Liver (tissue), 9 donors: ENCODE results near the gene B4GALT6. TPM values are rescaled to one million over a fixed set of nuclear protein-coding genes. Genes with fewer than 3 reads are reported as not detected.

Source experiments
- DNase-seq: peaks from one replicate; pipeline ENCODE4 v3.0.0-alpha.2; 2017; ENCODE audit warnings: low spot score
- H3K27ac ChIP-seq, 2 donors: one replicate each; pipeline ENCODE4 v1.7.0; 2013; ENCODE audit warnings: inconsistent platforms in 2 of 2, low read length in 2 of 2, control low read depth in 1 of 2, low read depth in 1 of 2, mild to moderate bottlenecking in 1 of 2
- H3K27me3 ChIP-seq, 4 donors: one replicate each; pipeline versions ENCODE4 v1.6.1 to v1.7.0; 2013; ENCODE audit warnings: low read length in 3 of 4, inconsistent platforms in 1 of 4, mild to moderate bottlenecking in 1 of 4, moderate library complexity in 1 of 4; ENCODE audit not compliant: control insufficient read depth in 4 of 4, insufficient read depth in 4 of 4
- H3K36me3 ChIP-seq, 4 donors: one replicate each; pipeline versions ENCODE4 v1.6.1 to v1.7.0; 2013; ENCODE audit warnings: low read length in 3 of 4, mild to moderate bottlenecking in 3 of 4, low read depth in 1 of 4, moderate library complexity in 1 of 4; ENCODE audit not compliant: control insufficient read depth in 4 of 4, insufficient read depth in 3 of 4
- H3K4me1 ChIP-seq, 4 donors: one replicate each; pipeline versions ENCODE4 v1.6.1 to v1.7.0; 2013; ENCODE audit warnings: low read length in 3 of 4, mild to moderate bottlenecking in 3 of 4, moderate library complexity in 1 of 4; ENCODE audit not compliant: control insufficient read depth in 4 of 4, insufficient read depth in 4 of 4
- H3K4me3 ChIP-seq, 3 donors: one replicate each; pipeline versions ENCODE4 v1.6.1 to v1.7.0; 2013; ENCODE audit warnings: low read length in 3 of 3, control low read depth in 1 of 3, low read depth in 1 of 3, mild to moderate bottlenecking in 1 of 3
- H3K9ac ChIP-seq, 2 donors: one replicate each; pipeline ENCODE4 v1.7.0; 2013; ENCODE audit warnings: low read length in 2 of 2, mild to moderate bottlenecking in 2 of 2, moderate library complexity in 2 of 2, control low read depth in 1 of 2, low read depth in 1 of 2
- H3K9me3 ChIP-seq, 4 donors: one replicate each; pipeline versions ENCODE4 v1.6.1 to v1.7.0; 2013; ENCODE audit warnings: low read length in 3 of 4; ENCODE audit not compliant: control insufficient read depth in 4 of 4
- ATF3 ChIP-seq: IDR thresholded peaks from 2 replicates; pipeline ENCODE4 v1.6.1; 2016; ENCODE audit warnings: antibody characterized with exemption
- EGR1 ChIP-seq, 2 donors: IDR thresholded peaks; 2 replicates each; pipeline ENCODE4 v1.6.1; 2016 to 2018; ENCODE audit warnings: antibody characterized with exemption in 2 of 2, low read depth in 2 of 2
- FOXA1 ChIP-seq: IDR thresholded peaks from 2 replicates; pipeline ENCODE4 v1.6.1; 2016; ENCODE audit warnings: antibody characterized with exemption
- FOXA2 ChIP-seq: IDR thresholded peaks from 2 replicates; pipeline ENCODE4 v1.6.1; 2016; ENCODE audit warnings: antibody characterized with exemption
- GABPA ChIP-seq, 2 donors: IDR thresholded peaks in 1 of 2; conservative IDR thresholded peaks in 1 of 2; 2 replicates each; pipeline ENCODE4 v1.6.1; 2016; ENCODE audit warnings: antibody characterized with exemption in 2 of 2, mild to moderate bottlenecking in 1 of 2, moderate library complexity in 1 of 2
- HNF4A ChIP-seq, 2 donors: conservative IDR thresholded peaks; 2 replicates each; pipeline ENCODE4 v1.6.1; 2016; ENCODE audit warnings: antibody characterized with exemption in 2 of 2, mild to moderate bottlenecking in 2 of 2
- HNF4G ChIP-seq: IDR thresholded peaks from 2 replicates; pipeline ENCODE4 v1.6.1; 2016; ENCODE audit warnings: antibody characterized with exemption
- JUND ChIP-seq, 2 donors: IDR thresholded peaks; 2 replicates each; pipeline ENCODE4 v1.6.1; 2016; ENCODE audit warnings: antibody characterized with exemption in 2 of 2
- MAX ChIP-seq: IDR thresholded peaks from 2 replicates; pipeline ENCODE4 v1.6.1; 2016; ENCODE audit warnings: antibody characterized with exemption
- NR2F2 ChIP-seq: IDR thresholded peaks from 2 replicates; pipeline ENCODE4 v1.6.1; 2016; ENCODE audit warnings: antibody characterized with exemption
- RAD21 ChIP-seq, 2 donors: IDR thresholded peaks; 2 replicates each; pipeline ENCODE4 v1.6.1; 2016; ENCODE audit warnings: antibody characterized with exemption in 2 of 2, mild to moderate bottlenecking in 2 of 2
- REST ChIP-seq: IDR thresholded peaks from 2 replicates; pipeline ENCODE4 v1.6.1; 2016; ENCODE audit warnings: antibody characterized with exemption, mild to moderate bottlenecking
- RXRA ChIP-seq, 2 donors: IDR thresholded peaks; 2 replicates each; pipeline ENCODE4 v1.6.1; 2017 to 2018; ENCODE audit warnings: antibody characterized with exemption in 2 of 2, mild to moderate bottlenecking in 1 of 2
- SP1 ChIP-seq: IDR thresholded peaks from 2 replicates; pipeline ENCODE4 v1.6.1; 2018; ENCODE audit warnings: antibody characterized with exemption, mild to moderate bottlenecking
- TAF1 ChIP-seq: conservative IDR thresholded peaks from 2 replicates; pipeline ENCODE4 v1.6.1; 2016; ENCODE audit warnings: antibody characterized with exemption, mild to moderate bottlenecking
- YY1 ChIP-seq: IDR thresholded peaks from 2 replicates; pipeline ENCODE4 v1.6.1; 2016; ENCODE audit warnings: antibody characterized with exemption, mild to moderate bottlenecking
- ZBTB33 ChIP-seq: IDR thresholded peaks from 2 replicates; pipeline ENCODE4 v1.6.1; 2016; ENCODE audit warnings: antibody characterized with exemption
- WGBS: extraction: QIAGEN DNeasy Blood & Tissue Kit; methylation state at CpG from one replicate; pipeline ENCODE4 v1.1.7; 2013; 5-methylcytosine and 5-hydroxymethylcytosine counted together
- polyA plus RNA-seq, 2 donors: library from polyadenylated mRNA; stranded (reverse) in 1 of 2; unstranded in 1 of 2; fragments of 200-250 nt in 1 of 2; fragments of >200 nt in 1 of 2; fragmentation: Nextera tagmentation in 1 of 2; extraction: Ambion mirVana in 1 of 2; gene quantifications; one replicate each; pipeline versions ENCODE4 v1.2.1 to v1.2.3, GENCODE V29; 2013 to 2015
- total RNA-seq, 2 donors: library from RNA; depleted of rRNA; stranded (reverse); fragments of >200 nt; gene quantifications; one replicate each; pipeline ENCODE4 v1.2.3, GENCODE V29; 2014
- TF ChIP-seq, protein P1 (sequence below): fragments of 150-350 bp; IDR thresholded peaks from 2 replicates; pipeline ENCODE4 v1.5.1; 2017; ENCODE audit warnings: improper control_type of control experiment, low read depth, low read length; ENCODE audit not compliant: missing input control
- donor health status: healthy.
- donor health status: healthy.
- donor health status: healthy.
- donor health status: healthy.
- donor health status: healthy.

B4GALT6 gene
- total and polyA plus RNA-seq, 4 donors: 0.48 to 4.2 (median 0.61) TPM

- Histone ChIP-seq H3K9me3 (no peaks in the 10 kb centered on the region), H3K36me3 (no peaks in the 10 kb centered on the region), H3K4me3 (no peak overlapping the region), H3K4me1 (peaks cover 5 to 53% (median 42%) of the 10 kb centered on the region in 4 donors), H3K27ac (no peak overlapping the region), H3K27me3 (no peaks in the 10 kb centered on the region), H3K9ac (no peak overlapping the region)
- 25% methylated on average over 1 of the region's 1 CpG for WGBS
- TF ChIP-seq HNF4G: peak; percentile 33
- TF ChIP-seq ATF3: peak; percentile 73
- TF ChIP-seq HNF4A (conservative IDR thresholded peaks at IDR 0.05): peak; percentile 72 to 78
- TF ChIP-seq REST: peak; percentile 44
- no peak for TF ChIP-seq FOXA1
- no peak for TF ChIP-seq ZBTB33
- peak; percentile 26 to 32 for TF ChIP-seq JUND (IDR thresholded peaks at IDR 0.05)
- TF ChIP-seq NR2F2: no peak
- TF ChIP-seq RAD21 (IDR thresholded peaks at IDR 0.05): peak in 1 of 2 donors; percentile 30
- TF ChIP-seq TAF1: no peak
- no peak for TF ChIP-seq GABPA (IDR thresholded peaks at IDR 0.05 in 1 of 2, conservative IDR thresholded peaks at IDR 0.05 in 1 of 2)
- TF ChIP-seq MAX: peak; percentile 35
- TF ChIP-seq YY1: no peak
- peak; percentile 62 for TF ChIP-seq SP1
- TF ChIP-seq, protein P1, sequence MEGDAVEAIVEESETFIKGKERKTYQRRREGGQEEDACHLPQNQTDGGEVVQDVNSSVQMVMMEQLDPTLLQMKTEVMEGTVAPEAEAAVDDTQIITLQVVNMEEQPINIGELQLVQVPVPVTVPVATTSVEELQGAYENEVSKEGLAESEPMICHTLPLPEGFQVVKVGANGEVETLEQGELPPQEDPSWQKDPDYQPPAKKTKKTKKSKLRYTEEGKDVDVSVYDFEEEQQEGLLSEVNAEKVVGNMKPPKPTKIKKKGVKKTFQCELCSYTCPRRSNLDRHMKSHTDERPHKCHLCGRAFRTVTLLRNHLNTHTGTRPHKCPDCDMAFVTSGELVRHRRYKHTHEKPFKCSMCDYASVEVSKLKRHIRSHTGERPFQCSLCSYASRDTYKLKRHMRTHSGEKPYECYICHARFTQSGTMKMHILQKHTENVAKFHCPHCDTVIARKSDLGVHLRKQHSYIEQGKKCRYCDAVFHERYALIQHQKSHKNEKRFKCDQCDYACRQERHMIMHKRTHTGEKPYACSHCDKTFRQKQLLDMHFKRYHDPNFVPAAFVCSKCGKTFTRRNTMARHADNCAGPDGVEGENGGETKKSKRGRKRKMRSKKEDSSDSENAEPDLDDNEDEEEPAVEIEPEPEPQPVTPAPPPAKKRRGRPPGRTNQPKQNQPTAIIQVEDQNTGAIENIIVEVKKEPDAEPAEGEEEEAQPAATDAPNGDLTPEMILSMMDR: no peak
- peak; percentile 68 to 77 for TF ChIP-seq RXRA (IDR thresholded peaks at IDR 0.05)
- TF ChIP-seq FOXA2: no peak
- TF ChIP-seq EGR1 (IDR thresholded peaks at IDR 0.05; ENCODE audit: low read depth in 2 of 2): no peak
- no peak for DNase-seq
Observed at GRCh38 chr18:31574359-31574758, 110.0 kb downstream of the B4GALT6 start.

Other genes with a start within 250 kb of the B4GALT6 start
- not detected for gene DSG3, start 236.8 kb downstream of the B4GALT6 start, total RNA-seq
- gene DSG3, start 236.8 kb downstream of the B4GALT6 start, polyA plus RNA-seq: not detected
- gene DSG2, start 186.4 kb downstream of the B4GALT6 start, total RNA-seq: 10 to 100 TPM; 11.6 to 13.9 TPM
- gene DSG2, start 186.4 kb downstream of the B4GALT6 start, polyA plus RNA-seq: 1 to 10 TPM; 5.4 to 7.5 TPM
- 100 to 1,000 TPM; 295 to 600 TPM for gene TTR, start 92.7 kb downstream of the B4GALT6 start, total RNA-seq
- 1,000 to 10,000 TPM; 1,251 to 4,751 TPM for gene TTR, start 92.7 kb downstream of the B4GALT6 start, polyA plus RNA-seq
- under 1 TPM; 0.14 to 0.17 TPM for gene SLC25A52, start 76.3 kb upstream of the B4GALT6 start, total RNA-seq
- gene SLC25A52, start 76.3 kb upstream of the B4GALT6 start, polyA plus RNA-seq: not detected